GM12874 (cell line): ENCODE measurements around the gene SPON2.

ENCODE experiments used
- TF ChIP-seq, protein P1 (sequence below): IDR thresholded peaks from 2 replicates; pipeline ENCODE4 v1.5.1; 2011; ENCODE audit warnings: low read depth, mild to moderate bottlenecking, control low read depth, low read length, moderate library complexity; ENCODE audit not compliant: insufficient read depth

SPON2 gene

DNA sequence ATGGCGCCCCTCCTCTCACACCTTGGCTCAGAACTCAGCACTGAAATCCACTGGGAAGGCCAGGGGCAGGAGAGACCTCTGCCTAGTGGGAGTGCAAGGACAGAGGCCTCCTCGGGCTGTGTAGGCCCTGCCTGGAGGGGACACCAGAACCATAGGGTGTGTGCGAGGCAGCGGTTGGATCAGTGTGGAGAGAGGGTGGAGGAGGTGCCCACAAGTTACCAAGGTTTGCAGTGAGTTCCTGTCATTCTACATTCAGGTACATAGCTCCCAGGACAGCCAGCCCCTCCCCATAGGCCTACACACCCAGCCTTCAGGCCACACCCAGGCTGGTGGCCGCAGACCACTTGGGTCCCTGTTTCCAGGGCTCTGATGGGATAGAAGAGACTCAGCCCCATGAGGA is 19.2 kb upstream of the SPON2 start:
- TF ChIP-seq, protein P1, sequence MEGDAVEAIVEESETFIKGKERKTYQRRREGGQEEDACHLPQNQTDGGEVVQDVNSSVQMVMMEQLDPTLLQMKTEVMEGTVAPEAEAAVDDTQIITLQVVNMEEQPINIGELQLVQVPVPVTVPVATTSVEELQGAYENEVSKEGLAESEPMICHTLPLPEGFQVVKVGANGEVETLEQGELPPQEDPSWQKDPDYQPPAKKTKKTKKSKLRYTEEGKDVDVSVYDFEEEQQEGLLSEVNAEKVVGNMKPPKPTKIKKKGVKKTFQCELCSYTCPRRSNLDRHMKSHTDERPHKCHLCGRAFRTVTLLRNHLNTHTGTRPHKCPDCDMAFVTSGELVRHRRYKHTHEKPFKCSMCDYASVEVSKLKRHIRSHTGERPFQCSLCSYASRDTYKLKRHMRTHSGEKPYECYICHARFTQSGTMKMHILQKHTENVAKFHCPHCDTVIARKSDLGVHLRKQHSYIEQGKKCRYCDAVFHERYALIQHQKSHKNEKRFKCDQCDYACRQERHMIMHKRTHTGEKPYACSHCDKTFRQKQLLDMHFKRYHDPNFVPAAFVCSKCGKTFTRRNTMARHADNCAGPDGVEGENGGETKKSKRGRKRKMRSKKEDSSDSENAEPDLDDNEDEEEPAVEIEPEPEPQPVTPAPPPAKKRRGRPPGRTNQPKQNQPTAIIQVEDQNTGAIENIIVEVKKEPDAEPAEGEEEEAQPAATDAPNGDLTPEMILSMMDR: no peak

DNA sequence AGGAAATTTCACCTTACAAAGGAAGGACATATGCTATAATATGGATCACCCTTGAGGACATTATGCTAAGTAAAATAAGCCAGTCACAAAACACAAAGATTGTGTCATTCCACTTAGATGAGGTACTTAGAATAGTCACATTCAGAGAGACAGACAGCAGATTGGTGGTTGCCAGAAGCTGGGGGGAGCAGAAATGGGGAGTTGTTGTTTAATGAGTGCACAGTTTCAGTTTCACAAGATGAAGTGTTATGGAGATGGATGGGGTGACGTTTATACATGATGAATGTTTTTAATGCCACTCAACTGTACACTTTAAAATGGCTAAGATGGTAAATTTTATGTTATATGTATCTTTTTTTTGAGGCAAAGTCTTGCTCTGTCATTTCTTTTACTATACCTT is 14.8 kb upstream of the SPON2 start:
- TF ChIP-seq, protein P1: no peak

DNA sequence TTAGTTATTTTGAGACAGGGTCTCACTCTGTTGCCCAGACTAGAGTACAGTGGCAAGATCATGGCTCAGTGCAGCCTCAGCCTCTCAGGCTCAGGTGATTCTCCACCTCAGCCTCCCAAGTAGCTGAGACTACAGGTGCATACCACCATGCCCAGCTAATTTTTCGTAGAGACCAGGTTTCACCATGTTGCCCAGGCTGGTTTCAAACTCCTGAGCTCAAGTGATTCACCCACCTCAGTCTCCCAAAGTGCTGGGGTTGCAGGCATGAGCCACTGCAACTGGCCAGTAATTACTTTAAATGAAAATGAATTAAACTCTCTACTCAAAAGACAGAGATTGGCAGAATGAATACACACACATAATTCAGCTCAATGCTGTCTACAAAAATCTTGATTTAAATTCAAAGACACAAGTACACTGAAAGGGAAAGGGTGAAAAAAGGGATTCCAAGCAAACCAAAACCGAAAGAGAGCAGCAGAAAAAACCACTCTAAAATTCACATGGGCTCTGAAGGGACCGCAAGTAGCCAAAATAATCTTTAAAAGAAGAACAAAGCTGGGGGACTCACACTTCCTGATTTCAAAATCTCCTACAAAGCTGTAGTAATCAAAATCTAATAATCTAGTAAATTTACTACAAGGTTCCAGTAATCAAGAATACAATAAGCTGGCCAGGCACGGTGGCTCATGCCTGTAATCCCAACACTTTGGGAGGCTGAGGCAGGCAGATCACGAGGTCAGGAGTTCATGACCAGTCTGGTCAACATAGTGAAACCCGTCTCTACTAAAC is 11.8 kb upstream of the SPON2 start:
- TF ChIP-seq, protein P1: no peak

GRCh38 chr4:1182313-1182712 is 9.9 kb upstream of the SPON2 start:
- TF ChIP-seq, protein P1: no peak

- TF ChIP-seq, protein P1: no peak
Observed at GRCh38 chr4:1180663-1181062, 8.3 kb upstream of the SPON2 start.

DNA sequence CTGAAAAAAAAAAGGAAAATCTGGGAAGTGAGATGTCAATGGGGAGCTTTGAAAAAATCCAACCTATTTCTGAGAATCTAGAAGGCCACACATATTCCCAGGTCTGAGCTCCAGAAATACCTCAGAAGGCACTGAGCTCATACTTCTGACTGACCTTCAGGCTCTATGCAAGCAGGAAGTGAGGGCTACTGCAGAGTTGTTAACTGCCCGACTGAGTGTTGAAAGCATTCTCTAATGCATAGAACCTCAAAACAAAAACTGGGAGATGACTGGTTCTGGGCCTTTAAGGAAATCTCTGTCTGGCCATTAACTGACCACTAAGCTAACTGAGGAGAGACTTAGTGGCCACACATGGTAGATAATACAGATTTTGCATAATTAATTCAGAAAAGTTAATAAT is 7.6 kb upstream of the SPON2 start:
- TF ChIP-seq, protein P1: no peak

DNA sequence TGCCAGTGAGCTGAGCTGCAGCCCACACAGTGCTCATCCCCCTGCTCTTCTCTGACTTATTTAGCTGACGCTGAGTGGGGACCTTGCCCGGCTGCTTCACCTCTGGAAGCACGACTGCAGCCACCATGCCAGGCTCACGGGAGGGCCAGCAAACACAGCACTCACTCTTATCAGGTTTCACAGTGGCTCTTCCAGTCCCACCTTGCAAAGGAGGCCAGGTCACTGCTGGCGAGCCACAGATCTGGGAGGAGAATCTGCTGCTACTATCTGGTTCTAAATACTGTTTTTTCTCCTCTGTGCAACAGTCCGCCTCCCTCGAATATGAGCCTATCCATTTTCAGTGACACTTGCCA is 6.7 kb upstream of the SPON2 start:
- TF ChIP-seq, protein P1: no peak
